Measurements from ENCODE around the gene HRH2.

- TF ChIP-seq CTCF (IDR thresholded peaks at IDR 0.05), result no peak
- TF ChIP-seq ESRRA (CRISPR knock-in tag; IDR thresholded peaks at IDR 0.05; ENCODE audit: borderline replicate concordance), result no peak
- no peak for TF ChIP-seq RELA (CRISPR knock-in tag; IDR thresholded peaks at IDR 0.05; ENCODE audit: borderline replicate concordance)
Measured at GRCh38 chr5:175686396-175686795, 28.5 kb downstream of the HRH2 start.

Data from WTC11 (cell line).